ENCODE data around the gene SPOPL.

DNA sequence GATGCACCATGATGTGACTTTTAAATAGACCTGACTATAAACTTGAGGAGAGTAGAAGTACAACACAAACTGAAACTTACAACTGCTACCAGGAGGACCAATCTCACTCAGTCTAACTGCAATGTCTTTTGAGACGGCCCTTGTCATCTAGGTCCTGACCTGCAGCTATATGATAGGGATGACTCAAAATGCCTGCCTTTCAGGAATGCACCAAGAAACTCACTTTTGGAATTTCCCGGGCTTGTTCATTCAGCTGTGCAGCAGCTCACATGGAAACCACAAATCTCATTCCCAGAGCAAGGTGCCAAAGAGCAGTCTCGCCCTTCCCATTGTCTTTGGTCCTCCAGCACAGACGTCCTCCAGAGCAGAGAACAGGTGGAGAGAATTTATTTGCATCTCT is 113.7 kb downstream of the SPOPL start:
- TF ChIP-seq POLR2A (IDR thresholded peaks at IDR 0.05) = no peak
- TF ChIP-seq CTCF (IDR thresholded peaks at IDR 0.05) = no peak
